NCI-H128 (cell line): ENCODE results near the gene SORBS2.

Experiments used
- DNase-seq: peaks from one replicate; lab custom pipeline; 2025; ENCODE audit not compliant: unreplicated experiment; lab: John Stamatoyannopoulos, UW

Gene SORBS2

GRCh38 chr4:185597532-185598188 lies 214.3 kb downstream of the SORBS2 start:
- DNase-seq: no peak

- DNase-seq: no peak
These were observed 219.0 kb downstream of the SORBS2 start for GRCh38 chr4:185592845-185593488.

- DNase-seq: no peak
These were observed 219.6 kb downstream of the SORBS2 start for GRCh38 chr4:185592438-185592837.

- no peak for DNase-seq
These were observed 220.3 kb downstream of the SORBS2 start for GRCh38 chr4:185591679-185592141.

GRCh38 chr4:185590982-185591381 lies 221.0 kb downstream of the SORBS2 start:
- no peak for DNase-seq

GRCh38 chr4:185589067-185589836 lies 222.7 kb downstream of the SORBS2 start:
- no peak for DNase-seq

- no peak for DNase-seq
These were observed 224.4 kb downstream of the SORBS2 start for GRCh38 chr4:185587427-185588161.

GRCh38 chr4:185587030-185587426 lies 225.0 kb downstream of the SORBS2 start:
- DNase-seq: no peak

- no peak for DNase-seq
These were observed 226.8 kb downstream of the SORBS2 start for GRCh38 chr4:185585211-185585610.

- no peak for DNase-seq
These were observed 228.2 kb downstream of the SORBS2 start for GRCh38 chr4:185583813-185584212.

GRCh38 chr4:185582651-185583400 lies 229.2 kb downstream of the SORBS2 start:
- DNase-seq: no peak

GRCh38 chr4:185580699-185581098 lies 231.3 kb downstream of the SORBS2 start:
- DNase-seq: no peak

- no peak for DNase-seq
These were observed 233.7 kb downstream of the SORBS2 start for GRCh38 chr4:185578284-185578683.

GRCh38 chr4:185576962-185577950 lies 234.7 kb downstream of the SORBS2 start:
- no peak for DNase-seq

- no peak for DNase-seq
These were observed 235.6 kb downstream of the SORBS2 start for GRCh38 chr4:185576314-185576961.

GRCh38 chr4:185573651-185574199 lies 238.3 kb downstream of the SORBS2 start:
- DNase-seq: no peak

- no peak for DNase-seq
These were observed 241.3 kb downstream of the SORBS2 start for GRCh38 chr4:185570727-185571126.
